ENCODE data around the gene AHNAK2.

Gene AHNAK2

GRCh38 chr14:104940526-104941150, 37.5 kb downstream of the AHNAK2 start:
- no peak for DNase-seq (ENCODE audit: low read depth in 2 of 3, low spot score in 2 of 3)

GRCh38 chr14:104939666-104940410, 38.3 kb downstream of the AHNAK2 start:
- DNase-seq (ENCODE audit: low read depth in 2 of 3, low spot score in 2 of 3): no peak

- no peak for DNase-seq (ENCODE audit: low read depth in 2 of 3, low spot score in 2 of 3)
Observed at GRCh38 chr14:104938960-104939359, 39.2 kb downstream of the AHNAK2 start.

GRCh38 chr14:104938436-104938835, 39.7 kb downstream of the AHNAK2 start:
- no peak for DNase-seq (ENCODE audit: low read depth in 2 of 3, low spot score in 2 of 3)

- DNase-seq (ENCODE audit: low read depth in 2 of 3, low spot score in 2 of 3): no peak
Observed at GRCh38 chr14:104937694-104938365, 40.3 kb downstream of the AHNAK2 start.

- no peak for DNase-seq (ENCODE audit: low read depth in 2 of 3, low spot score in 2 of 3)
Observed at GRCh38 chr14:104937161-104937560, 41.0 kb downstream of the AHNAK2 start.

- DNase-seq (ENCODE audit: low read depth in 2 of 3, low spot score in 2 of 3): no peak
Observed at GRCh38 chr14:104936361-104937155, 41.6 kb downstream of the AHNAK2 start.

- no peak for DNase-seq (ENCODE audit: low read depth in 2 of 3, low spot score in 2 of 3)
Observed at GRCh38 chr14:104935955-104936354, 42.2 kb downstream of the AHNAK2 start.

- no peak for DNase-seq (ENCODE audit: low read depth in 2 of 3, low spot score in 2 of 3)
Observed at GRCh38 chr14:104935026-104935650, 43.0 kb downstream of the AHNAK2 start.

GRCh38 chr14:104933746-104934733, 44.1 kb downstream of the AHNAK2 start:
- no peak for DNase-seq (ENCODE audit: low read depth in 2 of 3, low spot score in 2 of 3)

GRCh38 chr14:104932676-104933631, 45.2 kb downstream of the AHNAK2 start:
- DNase-seq (ENCODE audit: low read depth in 2 of 3, low spot score in 2 of 3): peak; percentile 72 to 91 (median 87)

GRCh38 chr14:104931771-104932675, 46.2 kb downstream of the AHNAK2 start:
- no peak for DNase-seq (ENCODE audit: low read depth in 2 of 3, low spot score in 2 of 3)

GRCh38 chr14:104931304-104931770, 46.8 kb downstream of the AHNAK2 start:
- no peak for DNase-seq (ENCODE audit: low read depth in 2 of 3, low spot score in 2 of 3)

GRCh38 chr14:104930526-104931303, 47.5 kb downstream of the AHNAK2 start:
- DNase-seq (ENCODE audit: low read depth in 2 of 3, low spot score in 2 of 3): no peak

- DNase-seq (ENCODE audit: low read depth in 2 of 3, low spot score in 2 of 3): no peak
Observed at GRCh38 chr14:104929268-104930230, 48.6 kb downstream of the AHNAK2 start.

All from activated CD8-positive, alpha-beta memory T cell treated with anti-CD3 and anti-CD28 coated beads for 48 hours (primary cell).